Non-pigmented ciliary epithelial cell (primary cell): Measurements from ENCODE around the gene HM13.
"Not testable (repeated sequence)": the region's sequence is repeated elsewhere in the genome, so short reads cannot be mapped to it uniquely, and the experiment has no call there.

Experiments used
- DNase-seq: peaks from one replicate; pipeline ENCODE4 v3.0.0-alpha.2; 2010; ENCODE audit warnings: low read depth

The HM13 gene

GRCh38 chr20:31568041-31568731 is 53.9 kb downstream of the HM13 start:
- DNase-seq: no peak

- no peak for DNase-seq
These were observed 54.5 kb downstream of the HM13 start for GRCh38 chr20:31568773-31569162.

- DNase-seq: no peak
These were observed 55.1 kb downstream of the HM13 start for GRCh38 chr20:31569163-31570020.

- no peak for DNase-seq
These were observed 55.8 kb downstream of the HM13 start for GRCh38 chr20:31570021-31570463.

- no peak for DNase-seq
These were observed 56.7 kb downstream of the HM13 start for GRCh38 chr20:31570735-31571617.

GRCh38 chr20:31572042-31572700 is 57.9 kb downstream of the HM13 start:
- no peak for DNase-seq

- peak; percentile 92 for DNase-seq
These were observed 58.7 kb downstream of the HM13 start for GRCh38 chr20:31572701-31573554.

- no peak for DNase-seq
These were observed 59.5 kb downstream of the HM13 start for GRCh38 chr20:31573555-31574321.

- not testable (repeated sequence) for DNase-seq
These were observed 60.7 kb downstream of the HM13 start for GRCh38 chr20:31574986-31575385.

GRCh38 chr20:31576751-31577150 is 62.5 kb downstream of the HM13 start:
- DNase-seq: no peak

GRCh38 chr20:31577194-31577593 is 63.0 kb downstream of the HM13 start:
- DNase-seq: no peak

GRCh38 chr20:31578448-31579138 is 64.4 kb downstream of the HM13 start:
- no peak for DNase-seq

GRCh38 chr20:31579245-31579644 is 65.0 kb downstream of the HM13 start:
- DNase-seq: no peak

GRCh38 chr20:31579941-31580651 is 65.9 kb downstream of the HM13 start:
- DNase-seq: not testable (repeated sequence)

- DNase-seq: no peak
These were observed 66.5 kb downstream of the HM13 start for GRCh38 chr20:31580706-31581105.

GRCh38 chr20:31581391-31581790 is 67.1 kb downstream of the HM13 start:
- DNase-seq: no peak

- no peak for DNase-seq
These were observed 73.5 kb downstream of the HM13 start for GRCh38 chr20:31587545-31588389.

- no peak for DNase-seq
These were observed 76.5 kb downstream of the HM13 start for GRCh38 chr20:31590717-31591225.
